Hematopoietic multipotent progenitor cell treated with erythropoietin and hydrocortisone succinate and interleukin-3 and kit ligand, for 15 days (in vitro differentiated cells): ENCODE measurements around the gene SGSM2.

Source experiments
- DNase-seq: peaks from one replicate; pipeline ENCODE4 v3.0.0-alpha.2; 2015; ENCODE audit warnings: low spot score

Gene SGSM2

DNA sequence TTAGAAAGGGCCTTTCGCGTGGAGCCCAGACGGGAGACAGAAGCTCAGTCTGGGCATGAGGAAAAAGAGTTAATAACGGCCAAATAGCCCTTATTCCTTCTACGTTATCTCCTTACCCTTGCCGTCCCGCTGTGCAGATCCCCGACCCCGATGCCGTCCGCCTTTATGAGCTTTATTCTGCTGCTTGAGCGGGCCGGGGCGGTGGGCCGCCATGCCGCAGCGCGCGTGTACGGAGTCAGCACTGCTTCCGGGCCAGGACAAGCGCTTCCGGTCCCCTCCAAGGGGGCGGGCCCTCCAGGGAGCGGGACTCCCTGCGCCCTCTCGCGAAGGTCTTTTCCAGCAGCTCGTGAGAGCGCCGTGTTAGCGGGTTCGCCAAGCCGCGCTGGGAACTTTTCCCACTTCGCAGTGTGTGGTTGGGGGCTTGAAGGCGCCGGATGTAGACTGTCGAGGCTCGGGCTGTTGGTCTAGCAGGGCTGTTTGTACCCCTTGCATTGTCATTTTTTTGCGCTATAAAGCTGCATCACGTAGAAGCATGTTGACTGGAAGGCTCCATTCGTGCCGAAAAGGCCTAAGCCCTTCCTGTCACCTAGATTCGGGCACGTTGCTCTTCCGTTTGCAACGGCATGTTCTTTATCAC lies 968 bp upstream of the SGSM2 start, which contains the start of gene TSR1:
Gene TSR1 (minus strand): TSS at position 243 of the 637 bp plus-strand sequence. CDS start 30 bp downstream, at position 213.
- DNase-seq, result peak; percentile 88

DNA sequence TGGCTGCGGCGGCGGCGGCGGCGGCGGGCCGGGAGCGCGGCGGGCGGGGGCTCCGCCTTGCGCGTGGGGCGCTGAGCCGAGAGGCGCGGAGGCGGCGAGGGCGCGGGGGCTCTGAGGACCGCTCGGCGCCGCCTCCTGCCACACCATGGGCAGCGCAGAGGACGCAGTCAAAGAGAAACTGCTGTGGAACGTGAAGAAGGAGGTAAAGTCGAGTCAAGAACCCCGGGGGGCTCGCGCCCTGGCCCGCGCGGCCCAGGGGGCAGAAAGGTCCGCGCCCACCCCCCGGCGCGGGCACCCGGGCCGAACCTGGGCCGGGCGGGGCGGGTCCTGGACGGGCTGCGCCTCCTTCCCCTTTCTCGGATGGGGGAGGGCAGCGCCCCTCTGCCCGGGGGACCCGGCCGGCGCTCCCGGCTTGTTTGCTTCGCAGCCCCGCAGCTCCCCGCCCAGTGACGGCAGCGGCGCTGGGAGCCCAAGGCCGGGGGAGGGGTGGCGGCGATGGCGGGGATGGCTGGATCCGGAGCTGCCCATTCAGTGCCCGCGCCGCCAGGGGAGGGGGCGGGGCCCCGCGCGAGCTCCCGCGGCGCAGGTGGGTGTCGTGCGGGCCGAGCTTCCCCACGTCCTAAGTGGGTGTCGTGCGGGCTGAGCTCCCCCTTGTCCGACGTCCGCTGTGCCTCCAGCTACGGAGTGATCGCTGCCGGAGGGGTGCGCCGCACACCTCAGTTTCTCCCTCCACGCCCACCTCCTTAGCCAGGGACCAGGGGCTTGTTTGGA lies 428 bp downstream of the SGSM2 start:
- DNase-seq, result no peak

DNA sequence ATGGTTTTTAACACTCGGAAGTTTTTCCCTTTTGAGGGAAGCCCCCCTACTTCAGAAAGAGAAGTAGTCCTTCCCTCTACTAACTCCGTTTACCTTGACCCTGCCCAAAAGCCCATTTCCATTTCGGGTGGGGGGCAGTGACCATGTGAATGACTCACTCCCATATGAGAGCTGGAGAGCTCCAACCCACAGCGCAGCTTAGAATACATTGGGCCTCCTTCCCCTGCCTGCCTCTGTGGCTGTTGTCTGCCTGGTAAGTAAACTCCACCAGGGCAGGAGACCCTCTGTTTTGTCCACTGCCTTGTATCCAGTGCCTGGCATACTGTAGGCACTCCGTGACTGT lies 985 bp downstream of the SGSM2 start:
- no peak for DNase-seq

DNA sequence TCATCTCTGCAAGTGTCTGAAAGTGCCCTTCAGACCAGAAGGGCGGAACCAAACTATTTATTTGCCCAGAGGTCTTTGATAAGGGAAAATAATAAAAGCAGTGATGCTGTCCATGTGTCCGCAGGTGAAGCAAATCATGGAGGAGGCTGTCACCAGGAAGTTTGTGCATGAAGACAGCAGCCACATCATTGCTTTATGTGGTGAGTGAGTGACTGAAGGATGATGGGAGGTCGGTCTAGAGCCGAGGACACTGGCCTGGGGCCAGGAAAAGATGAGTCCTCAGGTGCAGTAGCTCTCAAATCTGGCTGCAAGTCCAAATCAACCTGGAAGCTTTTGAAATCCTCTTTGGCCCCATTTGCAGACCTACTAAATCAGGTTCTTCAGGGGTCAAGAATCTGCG lies 6.1 kb downstream of the SGSM2 start:
- DNase-seq, result no peak

DNA sequence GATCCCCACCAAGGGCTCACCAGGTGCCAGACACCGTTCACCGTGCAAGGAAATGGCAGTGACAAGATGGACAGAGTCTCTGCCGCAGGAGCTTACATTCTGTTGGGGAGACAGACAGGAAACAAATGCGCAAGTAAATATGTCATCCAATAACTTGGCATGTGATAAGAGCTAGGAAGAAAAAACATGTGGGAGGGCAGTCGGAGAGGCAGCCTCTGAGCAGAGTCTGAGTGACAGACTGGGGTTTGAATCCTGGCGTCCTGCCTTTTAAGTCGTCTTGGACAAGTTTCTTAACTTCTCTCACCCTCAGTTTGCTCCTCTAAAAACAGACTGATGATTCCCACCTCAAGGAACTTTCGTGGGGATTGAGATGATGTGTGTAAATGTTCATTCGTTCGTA lies 7.2 kb downstream of the SGSM2 start:
- DNase-seq, result no peak

DNA sequence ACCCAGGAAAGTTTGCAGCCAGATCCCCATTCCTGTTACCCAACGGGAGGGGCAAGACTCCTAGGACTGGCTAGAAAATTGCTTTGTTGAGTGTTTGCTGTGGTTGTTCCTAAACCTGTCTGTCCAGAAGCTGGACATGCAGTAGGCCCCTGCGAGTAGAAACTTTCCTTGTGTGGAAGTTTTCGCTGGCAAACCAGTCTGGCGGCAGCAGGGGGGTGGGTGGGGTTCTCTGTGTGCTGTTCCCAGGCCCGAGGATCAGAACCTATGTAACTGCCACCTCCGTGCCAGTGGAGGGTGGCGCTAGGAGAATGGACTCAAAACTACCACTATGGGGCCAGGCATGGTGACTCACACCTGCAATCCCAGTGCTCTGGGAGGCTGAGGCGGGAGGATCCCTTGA lies 9.2 kb downstream of the SGSM2 start:
- no peak for DNase-seq

DNA sequence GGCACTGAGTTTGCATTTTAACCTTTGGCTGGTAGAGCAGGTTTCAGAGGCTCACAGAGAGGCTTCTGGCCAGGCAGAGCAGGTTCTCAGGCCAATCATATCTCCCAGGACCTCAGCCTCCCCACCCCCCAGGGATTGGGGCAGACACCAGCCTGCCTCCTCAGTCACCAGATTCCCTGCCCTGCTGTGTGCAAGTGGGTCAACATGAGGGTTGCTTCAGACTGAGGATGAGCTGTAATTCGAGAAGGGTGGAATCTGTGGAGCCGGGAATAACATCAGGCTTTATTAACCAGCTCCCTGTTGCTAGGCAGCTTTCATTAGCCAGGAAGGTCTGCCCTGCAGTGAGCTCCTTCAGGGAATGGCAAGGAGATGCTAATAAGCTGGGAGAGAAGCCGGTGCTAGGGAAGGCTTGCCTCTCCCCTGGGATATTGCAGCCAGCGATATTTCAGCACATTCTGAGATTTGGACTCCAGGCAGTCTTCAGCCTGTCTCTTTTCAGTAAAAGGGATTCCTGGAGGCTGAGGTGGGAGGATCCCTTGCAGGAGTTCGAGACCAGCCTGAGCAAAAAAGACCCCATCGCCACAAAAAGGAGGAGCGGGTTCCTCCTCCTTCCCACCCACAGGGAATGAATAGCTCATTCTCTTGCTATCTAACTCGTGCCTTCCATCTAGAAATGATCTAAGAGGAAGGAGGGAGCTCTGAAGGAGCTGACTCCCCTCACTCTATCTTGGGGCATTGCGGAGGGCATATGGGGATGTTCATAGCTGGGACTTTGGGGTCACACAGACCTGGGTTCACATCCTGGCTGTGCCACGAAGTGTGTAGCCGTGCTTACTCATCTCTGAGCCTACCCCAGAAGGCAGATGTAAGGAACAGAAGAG lies 10.7 kb downstream of the SGSM2 start:
- no peak for DNase-seq

DNA sequence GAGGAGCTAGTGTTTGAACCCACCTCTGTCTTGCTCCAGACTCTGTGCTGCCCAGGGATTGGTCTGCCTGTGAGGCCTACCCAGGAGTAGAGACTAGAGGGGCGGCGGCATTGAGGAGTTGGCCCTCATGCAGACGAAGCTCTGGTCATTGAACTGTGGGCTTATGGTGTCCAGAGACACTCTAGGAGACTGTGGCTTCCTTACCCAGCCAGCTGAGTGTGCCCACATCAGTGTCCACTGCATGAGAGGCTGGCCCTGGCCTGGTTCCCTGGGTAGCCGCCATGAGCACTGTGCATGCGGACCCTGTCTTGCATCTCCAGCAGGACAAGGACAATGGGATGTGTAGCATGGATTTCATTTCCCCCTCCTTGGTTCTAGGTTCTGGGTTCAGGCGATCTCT lies 14.0 kb downstream of the SGSM2 start:
- DNase-seq, result no peak

DNA sequence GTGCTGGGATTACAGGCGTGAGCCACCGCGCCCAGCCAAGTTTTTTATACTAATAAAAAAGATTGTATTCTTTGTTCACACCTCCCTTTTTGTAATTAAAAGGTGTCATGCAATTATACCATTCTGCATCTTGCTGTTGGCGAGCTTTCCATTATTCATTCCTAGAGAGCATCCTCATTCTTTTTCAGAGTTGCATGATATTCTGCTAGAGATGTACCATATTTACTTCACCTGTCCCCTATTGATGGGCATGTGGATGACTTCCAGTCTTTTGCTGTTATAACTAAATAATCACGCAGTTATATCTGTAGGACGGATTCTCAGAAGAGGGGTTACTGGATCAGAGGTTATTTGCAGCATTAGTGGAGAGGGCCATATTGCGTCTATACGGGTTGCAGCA lies 17.0 kb downstream of the SGSM2 start:
- no peak for DNase-seq

DNA sequence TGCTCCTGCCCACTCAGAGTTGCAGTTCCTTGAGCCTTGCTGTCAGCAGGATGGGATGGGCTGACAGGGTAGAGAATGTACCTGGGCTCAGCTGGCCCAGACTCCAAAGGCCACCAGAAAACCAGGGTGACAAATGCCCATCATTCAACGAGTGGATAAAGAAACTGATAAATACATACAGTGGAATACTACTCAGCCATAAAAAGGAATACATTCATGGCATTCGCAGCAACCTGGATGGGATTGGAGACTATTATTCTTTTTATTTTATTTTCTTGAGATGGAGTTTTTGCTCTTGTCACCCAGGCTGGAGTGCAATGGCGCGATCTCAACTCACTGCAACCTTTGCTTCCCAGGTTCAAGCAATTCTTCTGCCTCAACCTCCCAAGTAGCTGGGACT lies 19.9 kb downstream of the SGSM2 start:
- no peak for DNase-seq

DNA sequence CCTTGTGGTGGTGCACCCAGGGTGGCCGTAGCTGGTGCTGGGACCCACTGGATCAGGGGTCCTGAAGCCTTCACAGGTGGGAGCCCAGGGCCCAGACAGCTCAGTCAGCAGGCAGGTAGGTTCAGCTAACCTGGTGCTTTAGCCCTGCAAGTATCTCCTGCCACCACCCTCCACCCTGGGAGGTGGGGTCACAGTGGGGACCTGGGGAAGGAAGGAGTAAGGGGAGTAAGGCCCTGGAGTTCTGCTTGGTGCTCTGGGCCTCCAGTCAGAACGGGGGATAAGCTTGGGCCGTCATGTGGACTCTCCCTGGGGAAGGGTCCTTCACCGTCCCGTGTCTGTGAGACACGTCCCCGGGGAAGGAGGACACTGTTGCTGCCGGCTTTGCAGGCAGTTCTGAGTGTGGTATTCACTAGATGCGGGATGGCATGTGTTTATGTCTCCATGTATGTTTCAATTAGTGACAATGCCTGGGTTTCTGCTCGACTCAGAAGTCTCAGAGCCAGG lies 20.7 kb downstream of the SGSM2 start:
- DNase-seq, result no peak

DNA sequence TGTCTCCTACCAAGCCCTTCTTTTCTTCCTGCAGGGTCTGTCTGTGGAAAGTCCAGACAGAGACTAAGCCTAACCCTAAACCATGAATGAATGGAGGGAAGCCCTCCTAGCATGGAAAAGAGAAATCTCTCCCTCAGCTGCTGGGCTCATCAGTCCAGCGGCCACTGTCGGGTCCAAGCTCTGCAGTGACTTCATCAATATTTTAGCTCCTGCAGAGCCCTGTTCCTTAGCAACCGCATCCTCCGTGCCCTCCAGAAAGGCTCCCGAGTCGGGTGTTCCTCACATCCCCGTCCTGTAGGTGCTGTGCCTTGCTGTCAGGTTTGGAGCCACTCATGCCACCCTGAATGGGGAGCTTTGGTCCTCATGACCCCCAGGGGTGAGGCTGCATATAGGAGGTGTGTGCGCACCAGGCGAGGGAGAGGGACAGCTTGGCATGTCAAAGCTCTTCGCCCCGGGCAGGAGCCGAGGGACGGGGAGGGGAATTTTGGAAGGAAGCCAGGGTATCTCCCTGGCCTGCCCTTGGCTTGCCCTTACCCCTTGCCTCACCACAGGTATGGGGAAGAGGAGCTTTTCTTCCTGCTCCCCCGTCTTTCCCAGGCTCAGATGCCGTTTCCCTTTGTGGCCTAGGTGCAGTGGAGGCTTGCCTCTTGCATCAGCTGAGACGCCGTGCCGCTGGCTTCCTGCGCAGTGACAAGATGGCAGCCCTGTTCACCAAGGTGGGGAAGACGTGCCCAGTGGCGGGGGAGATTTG lies 23.9 kb downstream of the SGSM2 start:
- no peak for DNase-seq

DNA sequence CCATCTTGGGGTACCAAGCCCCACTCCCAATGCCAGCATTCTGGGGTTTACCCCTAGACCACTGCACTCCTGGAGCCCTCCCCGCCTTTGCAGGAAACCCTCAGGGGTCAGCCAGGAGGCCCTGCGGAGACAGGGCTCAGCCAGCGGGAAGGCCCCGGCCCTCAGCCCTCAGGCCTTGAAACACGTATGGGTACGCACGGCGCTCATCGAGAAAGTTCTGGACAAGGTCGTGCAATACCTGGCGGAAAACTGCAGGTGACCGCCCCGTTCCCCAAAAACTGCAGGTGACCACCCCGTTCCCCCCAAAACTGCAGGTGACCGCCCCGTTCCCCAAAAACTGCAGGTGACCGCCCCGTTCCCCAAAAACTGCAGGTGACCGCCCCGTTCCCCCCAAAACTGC lies 24.7 kb downstream of the SGSM2 start:
- no peak for DNase-seq

DNA sequence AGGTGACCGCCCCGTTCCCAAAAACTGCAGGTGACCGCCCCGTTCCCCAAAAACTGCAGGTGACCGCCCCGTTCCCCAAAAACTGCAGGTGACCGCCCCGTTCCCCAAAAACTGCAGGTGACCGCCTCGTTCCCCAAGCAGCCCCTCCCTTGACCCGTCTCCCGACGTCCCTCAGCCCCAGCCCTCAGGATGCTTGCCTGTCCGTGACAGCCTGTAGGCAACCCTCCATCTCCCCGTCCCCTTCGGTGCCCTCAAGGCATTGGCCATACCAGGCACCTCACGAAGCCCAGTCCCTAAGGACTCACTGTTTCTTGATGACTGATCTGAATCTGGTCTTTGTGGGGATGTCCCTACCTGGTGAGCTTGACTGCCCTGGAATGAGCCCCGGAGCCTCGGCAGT lies 25.1 kb downstream of the SGSM2 start:
- DNase-seq, result no peak

DNA sequence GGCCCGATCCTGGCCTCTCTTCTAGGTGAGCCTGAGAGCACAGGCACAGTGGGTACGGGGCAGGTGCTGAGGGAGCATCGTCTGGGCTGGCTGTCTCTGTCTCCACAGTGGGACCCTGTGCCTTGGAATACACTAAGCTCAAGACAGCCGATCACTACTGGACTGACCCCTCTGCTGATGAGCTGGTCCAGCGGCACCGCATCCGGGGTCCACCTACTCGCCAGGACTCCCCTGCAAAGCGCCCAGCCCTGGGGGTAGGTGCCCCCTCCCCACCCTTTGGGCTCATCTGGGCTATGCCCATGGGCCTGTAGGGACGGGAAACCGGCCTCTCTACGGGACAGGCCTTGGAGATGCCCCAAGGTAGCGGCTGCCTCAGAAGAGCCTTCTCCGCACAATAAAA lies 25.6 kb downstream of the SGSM2 start:
- no peak for DNase-seq

DNA sequence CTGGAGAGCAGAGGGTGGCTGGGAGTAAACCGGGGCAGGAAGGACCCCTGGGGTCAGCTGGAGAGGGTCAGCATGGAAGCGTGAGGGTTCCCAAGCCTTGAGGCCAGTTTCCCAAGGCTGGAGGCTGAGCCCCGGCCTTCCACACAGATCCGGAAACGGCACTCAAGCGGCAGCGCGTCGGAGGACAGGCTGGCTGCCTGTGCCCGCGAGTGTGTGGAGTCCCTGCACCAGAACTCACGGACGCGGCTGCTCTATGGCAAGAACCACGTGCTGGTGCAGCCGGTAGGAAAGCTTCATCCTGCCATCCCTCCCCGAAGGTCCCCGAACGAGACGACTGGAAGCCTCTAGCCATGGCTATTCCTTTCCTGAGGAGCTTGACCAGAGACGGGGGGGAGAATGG lies 26.0 kb downstream of the SGSM2 start:
- no peak for DNase-seq

DNA sequence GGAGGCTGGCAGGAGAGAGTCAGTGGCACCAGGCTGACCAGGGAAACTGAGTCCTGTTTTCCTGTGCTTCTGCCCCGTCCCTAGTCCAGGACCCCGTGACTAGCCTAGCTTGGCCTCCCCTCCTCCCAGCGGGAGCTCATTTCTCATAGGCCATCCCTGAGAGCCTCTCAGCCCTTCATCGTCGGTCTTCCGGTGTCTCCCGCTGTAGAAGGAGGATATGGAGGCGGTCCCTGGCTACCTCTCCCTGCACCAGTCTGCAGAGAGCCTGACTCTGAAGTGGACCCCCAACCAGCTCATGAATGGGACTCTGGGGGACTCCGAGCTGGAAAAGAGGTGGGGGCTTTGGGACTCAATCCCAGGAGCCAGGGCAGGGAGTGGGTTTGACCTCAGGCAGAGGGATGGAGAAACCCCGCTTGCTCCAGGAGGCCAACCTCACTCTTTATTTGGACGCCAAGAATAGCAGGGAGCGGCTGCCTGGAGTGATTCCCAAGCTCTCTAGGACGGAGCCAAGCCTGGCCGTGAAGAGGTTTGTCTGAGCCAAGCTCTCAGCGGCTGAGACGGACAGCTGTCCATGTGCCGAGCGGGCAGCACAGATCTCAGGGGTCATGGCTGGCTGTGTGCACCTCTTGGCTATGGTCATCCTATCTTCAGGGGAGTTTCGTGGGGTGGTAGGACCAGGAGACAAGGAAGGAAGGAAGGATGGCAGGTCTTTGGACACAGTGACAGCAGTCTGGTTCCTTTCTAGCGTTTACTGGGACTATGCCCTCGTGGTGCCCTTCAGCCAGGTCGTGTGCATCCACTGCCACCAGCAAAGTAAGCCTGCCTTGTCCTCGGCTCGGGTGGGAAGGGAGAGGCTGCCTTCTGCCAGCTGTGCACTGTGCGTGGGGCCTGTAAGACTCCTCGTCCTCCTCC lies 26.8 kb downstream of the SGSM2 start:
- DNase-seq, result no peak

DNA sequence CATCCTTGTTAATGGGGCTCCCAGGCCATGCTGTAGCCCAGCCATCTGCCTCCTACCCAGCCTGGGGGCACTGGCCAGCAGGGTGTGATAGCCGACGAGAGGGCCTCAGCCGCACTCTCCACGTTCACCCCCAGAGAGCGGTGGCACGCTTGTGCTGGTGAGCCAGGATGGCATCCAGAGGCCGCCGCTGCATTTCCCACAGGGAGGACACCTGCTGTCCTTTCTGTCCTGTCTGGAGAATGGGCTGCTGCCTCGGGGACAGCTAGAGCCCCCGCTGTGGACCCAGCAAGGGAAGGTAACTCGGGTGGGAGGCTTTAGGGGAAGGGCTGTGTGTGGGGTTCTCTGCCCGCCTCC lies 27.4 kb downstream of the SGSM2 start:
- DNase-seq, result no peak

DNA sequence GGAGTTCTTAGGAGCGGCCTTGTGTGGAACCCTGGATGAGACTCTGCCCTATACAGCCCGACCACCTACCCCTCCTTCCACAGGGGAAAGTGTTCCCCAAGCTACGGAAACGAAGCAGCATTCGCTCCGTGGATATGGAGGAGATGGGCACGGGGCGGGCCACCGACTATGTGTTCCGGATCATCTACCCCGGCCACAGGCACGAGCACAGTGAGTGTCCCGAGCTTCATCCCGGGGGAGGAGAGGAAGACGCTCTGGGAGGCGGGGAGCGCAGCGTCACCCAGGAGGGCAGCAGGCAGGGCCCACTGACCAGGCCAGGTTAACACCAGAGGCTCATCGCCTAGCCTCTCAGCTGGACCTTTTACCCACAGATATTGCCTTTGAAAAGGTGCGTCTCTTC lies 27.8 kb downstream of the SGSM2 start:
- no peak for DNase-seq

DNA sequence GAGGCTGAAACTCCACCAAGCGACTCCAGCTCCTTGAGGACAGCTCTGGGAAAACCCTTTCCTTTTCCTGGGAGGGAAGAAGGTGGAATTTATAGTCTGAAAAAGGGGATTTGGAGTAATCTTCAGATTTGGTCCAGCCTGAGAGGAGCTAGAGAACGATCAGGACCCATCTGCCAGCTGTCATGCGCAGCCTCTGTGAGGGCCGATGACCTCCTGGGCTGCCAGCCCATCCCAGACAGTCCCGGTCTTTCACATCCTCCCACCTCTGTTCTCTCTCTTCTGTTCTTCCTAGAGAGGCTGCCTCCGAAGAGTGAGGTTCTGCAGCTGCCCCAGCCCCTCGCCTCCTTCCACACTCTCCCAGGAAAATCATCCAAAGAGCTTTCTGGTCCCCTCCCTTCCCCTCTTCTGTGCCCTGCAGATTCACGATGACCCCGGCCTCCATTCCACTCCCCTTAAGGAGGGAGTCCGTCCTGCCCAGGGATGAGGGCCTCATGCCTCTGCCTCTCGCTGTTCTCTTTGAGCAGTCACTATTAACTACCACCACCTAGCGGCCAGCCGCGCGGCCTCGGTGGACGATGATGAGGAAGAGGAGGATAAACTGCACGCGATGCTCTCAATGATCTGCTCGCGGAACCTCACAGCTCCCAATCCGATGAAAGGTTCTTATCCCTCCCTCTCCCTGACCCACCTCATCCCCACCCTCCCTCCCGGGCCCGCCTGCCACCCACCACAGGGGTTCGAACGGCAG lies 29.6 kb downstream of the SGSM2 start:
- no peak for DNase-seq
